Loucy (cell line): ENCODE measurements around the gene SLC7A4.

Experiments
- EZH2phosphoT487 ChIP-seq: fragments of 200-600 bp; IDR thresholded peaks from 2 replicates; pipeline ENCODE4 v1.6.1; 2018; ENCODE audit warnings: antibody characterized with exemption, mild to moderate bottlenecking, moderate library complexity, borderline replicate concordance
- TF ChIP-seq, protein P1 (sequence below): fragments of 200-600 bp; sonication (generic); conservative IDR thresholded peaks from 2 replicates; pipeline ENCODE4 v1.5.1; 2014; ENCODE audit warnings: mild to moderate bottlenecking, antibody characterized with exemption, low read length

DNA sequence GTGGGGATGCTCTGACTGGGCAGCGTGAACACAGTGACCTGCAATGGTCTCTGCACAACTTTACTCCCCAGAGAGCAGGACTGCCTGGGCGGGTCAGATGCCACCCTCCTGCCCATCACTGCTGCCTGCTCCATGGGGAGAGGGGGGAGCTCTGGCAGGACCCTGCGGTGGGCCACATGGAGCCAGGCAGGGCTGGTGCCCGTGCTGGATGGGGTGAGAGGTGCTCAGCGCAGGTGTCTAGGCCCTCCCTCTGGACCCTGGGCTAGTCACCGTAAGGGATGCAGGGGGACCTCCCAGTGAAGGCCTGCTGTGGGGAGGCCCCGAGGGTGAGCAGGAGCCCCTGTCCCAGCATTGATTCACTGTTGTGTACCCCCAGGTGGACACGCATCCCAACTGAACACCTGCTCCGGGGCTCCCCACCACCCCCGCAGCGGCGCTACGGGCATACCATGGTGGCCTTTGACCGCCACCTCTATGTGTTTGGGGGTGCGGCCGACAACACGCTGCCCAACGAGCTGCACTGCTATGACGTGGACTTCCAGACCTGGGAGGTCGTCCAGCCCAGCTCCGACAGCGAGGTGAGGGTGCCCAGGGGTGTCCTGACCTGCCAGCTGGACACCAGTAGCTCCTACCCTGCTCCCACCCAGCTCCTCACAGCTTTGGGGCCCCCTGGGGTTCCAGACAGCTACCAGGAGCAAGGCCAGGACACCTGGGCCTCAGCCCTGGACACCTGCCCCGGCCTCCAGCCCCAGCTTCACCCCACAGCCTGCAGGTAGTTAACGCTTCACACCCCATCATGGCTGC, 40.9 kb downstream of the SLC7A4 start:
- TF ChIP-seq, protein P1, sequence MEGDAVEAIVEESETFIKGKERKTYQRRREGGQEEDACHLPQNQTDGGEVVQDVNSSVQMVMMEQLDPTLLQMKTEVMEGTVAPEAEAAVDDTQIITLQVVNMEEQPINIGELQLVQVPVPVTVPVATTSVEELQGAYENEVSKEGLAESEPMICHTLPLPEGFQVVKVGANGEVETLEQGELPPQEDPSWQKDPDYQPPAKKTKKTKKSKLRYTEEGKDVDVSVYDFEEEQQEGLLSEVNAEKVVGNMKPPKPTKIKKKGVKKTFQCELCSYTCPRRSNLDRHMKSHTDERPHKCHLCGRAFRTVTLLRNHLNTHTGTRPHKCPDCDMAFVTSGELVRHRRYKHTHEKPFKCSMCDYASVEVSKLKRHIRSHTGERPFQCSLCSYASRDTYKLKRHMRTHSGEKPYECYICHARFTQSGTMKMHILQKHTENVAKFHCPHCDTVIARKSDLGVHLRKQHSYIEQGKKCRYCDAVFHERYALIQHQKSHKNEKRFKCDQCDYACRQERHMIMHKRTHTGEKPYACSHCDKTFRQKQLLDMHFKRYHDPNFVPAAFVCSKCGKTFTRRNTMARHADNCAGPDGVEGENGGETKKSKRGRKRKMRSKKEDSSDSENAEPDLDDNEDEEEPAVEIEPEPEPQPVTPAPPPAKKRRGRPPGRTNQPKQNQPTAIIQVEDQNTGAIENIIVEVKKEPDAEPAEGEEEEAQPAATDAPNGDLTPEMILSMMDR: no peak
- no peak for TF ChIP-seq EZH2phosphoT487
